KMS-11 (cell line): Measurements from ENCODE around the gene ERC2.
A peak's percentile ranks its signal among the peaks of the same experiment; 100 is the strongest.
"Not testable (repeated sequence)": the region's sequence is repeated elsewhere in the genome, so short reads cannot be mapped to it uniquely, and the experiment has no call there.

Source experiments
- H2AFZ ChIP-seq: fragments of 200-600 bp; sonication (generic); 2 replicates; pipeline ENCODE4 v1.6.1; 2016; ENCODE audit warnings: antibody characterized with exemption, mixed run types, low read depth
- H3K27ac ChIP-seq: fragments of 200-600 bp; sonication (generic); 2 replicates; pipeline ENCODE4 v1.6.1; 2016; ENCODE audit warnings: mild to moderate bottlenecking, mixed run types
- H3K27me3 ChIP-seq: fragments of 200-600 bp; sonication (generic); 2 replicates; pipeline ENCODE4 v1.6.1; 2017; ENCODE audit warnings: mild to moderate bottlenecking, low read depth, mixed run types, moderate library complexity; ENCODE audit not compliant: insufficient read depth
- H3K36me3 ChIP-seq: fragments of 200-600 bp; sonication (generic); 2 replicates; pipeline ENCODE4 v1.6.1; 2017; ENCODE audit warnings: mild to moderate bottlenecking, mixed run types; ENCODE audit not compliant: insufficient read depth
- H3K4me1 ChIP-seq: fragments of 200-600 bp; sonication (generic); 2 replicates; pipeline ENCODE4 v1.6.1; 2016; ENCODE audit warnings: mild to moderate bottlenecking, low read depth, mixed run types; ENCODE audit not compliant: poor library complexity, severe bottlenecking
- H3K4me2 ChIP-seq: fragments of 200-600 bp; sonication (generic); 2 replicates; pipeline ENCODE4 v1.7.0; 2016; ENCODE audit warnings: mild to moderate bottlenecking, mixed run types
- H3K4me3 ChIP-seq: fragments of 200-600 bp; sonication (generic); IDR thresholded peaks from 2 replicates; pipeline ENCODE4 v1.6.1; 2017; ENCODE audit warnings: low read depth, low read length, mixed read lengths; ENCODE audit not compliant: insufficient read depth
- H3K79me2 ChIP-seq: fragments of 200-600 bp; sonication (generic); 2 replicates; pipeline ENCODE4 v1.6.1; 2016; ENCODE audit warnings: low read depth, mixed run types; ENCODE audit not compliant: insufficient read depth
- H3K9ac ChIP-seq: fragments of 200-600 bp; sonication (generic); 2 replicates; pipeline ENCODE4 v1.6.1; 2016; ENCODE audit warnings: mild to moderate bottlenecking, mixed run types
- H4K20me1 ChIP-seq: fragments of 200-600 bp; sonication (generic); 2 replicates; pipeline ENCODE4 v1.6.1; 2016; ENCODE audit warnings: mild to moderate bottlenecking, mixed run types; ENCODE audit not compliant: insufficient read depth
- TF ChIP-seq, protein P1 (sequence below): fragments of 200-600 bp; sonication (generic); conservative IDR thresholded peaks from 2 replicates; pipeline ENCODE4 v1.6.1; 2017; ENCODE audit warnings: low read depth, mild to moderate bottlenecking, antibody characterized with exemption, low read length, moderate library complexity, mixed read lengths

Gene ERC2

DNA sequence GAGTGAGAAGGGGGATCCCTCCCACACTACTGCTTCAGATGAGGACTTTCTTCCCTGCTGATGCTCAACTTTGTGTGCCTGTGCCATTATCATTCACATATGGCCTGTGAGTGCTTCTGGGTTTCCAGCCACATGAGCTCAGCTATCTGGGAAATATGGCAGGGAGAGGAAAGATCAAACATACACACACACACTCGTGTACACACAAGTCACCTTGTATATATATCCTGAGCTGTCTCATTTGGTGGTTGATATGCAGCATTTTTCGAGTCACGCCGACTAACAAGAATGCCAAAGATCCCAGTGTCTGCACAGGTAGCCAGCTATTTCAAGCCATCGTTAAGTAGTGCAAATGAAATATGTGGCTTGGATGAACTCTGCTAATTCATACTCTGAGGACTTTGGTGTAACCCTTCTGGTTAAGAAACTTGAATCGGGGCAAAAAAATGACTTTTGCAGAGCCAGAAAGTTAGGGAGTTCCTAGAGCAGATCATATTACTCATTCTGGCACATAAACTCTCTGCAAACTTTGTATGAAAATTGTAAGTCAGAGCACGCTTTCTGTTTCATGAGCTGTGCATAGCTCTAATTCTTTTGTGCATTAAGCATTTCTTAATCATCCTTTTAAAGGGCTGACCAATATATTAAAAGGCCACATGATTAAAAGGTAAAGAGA lies 956.2 kb downstream of the ERC2 start:
- peak overlapping the region; percentile 58 for H3K27ac ChIP-seq

DNA sequence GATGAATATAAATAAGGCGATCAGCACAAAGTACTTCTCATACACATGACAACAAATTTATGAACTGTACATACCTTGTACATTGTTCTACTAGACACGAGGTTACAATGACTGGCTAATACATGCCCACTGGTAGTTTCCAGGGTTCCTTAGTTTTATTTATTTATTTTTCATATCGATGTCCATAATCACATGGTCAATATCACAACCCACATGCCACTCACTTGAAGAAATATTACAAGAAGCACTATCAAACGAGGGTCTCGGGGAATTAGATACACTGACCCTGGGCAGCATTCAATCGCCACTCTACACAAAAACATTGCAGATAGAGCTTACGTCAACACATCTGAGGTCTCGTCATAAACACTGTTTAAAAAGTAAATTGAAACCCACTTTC lies 959.9 kb downstream of the ERC2 start:
- no peaks in the 10 kb centered on the region for H3K79me2 ChIP-seq
- H2AFZ ChIP-seq = no peak overlapping the region
- H3K27ac ChIP-seq = no peak overlapping the region
- H4K20me1 ChIP-seq = no peaks in the 10 kb centered on the region
- no peak overlapping the region for H3K4me2 ChIP-seq
- no peaks in the 10 kb centered on the region for H3K27me3 ChIP-seq
- no peak overlapping the region for H3K9ac ChIP-seq
- H3K36me3 ChIP-seq = no peaks in the 10 kb centered on the region
- TF ChIP-seq, protein P1, sequence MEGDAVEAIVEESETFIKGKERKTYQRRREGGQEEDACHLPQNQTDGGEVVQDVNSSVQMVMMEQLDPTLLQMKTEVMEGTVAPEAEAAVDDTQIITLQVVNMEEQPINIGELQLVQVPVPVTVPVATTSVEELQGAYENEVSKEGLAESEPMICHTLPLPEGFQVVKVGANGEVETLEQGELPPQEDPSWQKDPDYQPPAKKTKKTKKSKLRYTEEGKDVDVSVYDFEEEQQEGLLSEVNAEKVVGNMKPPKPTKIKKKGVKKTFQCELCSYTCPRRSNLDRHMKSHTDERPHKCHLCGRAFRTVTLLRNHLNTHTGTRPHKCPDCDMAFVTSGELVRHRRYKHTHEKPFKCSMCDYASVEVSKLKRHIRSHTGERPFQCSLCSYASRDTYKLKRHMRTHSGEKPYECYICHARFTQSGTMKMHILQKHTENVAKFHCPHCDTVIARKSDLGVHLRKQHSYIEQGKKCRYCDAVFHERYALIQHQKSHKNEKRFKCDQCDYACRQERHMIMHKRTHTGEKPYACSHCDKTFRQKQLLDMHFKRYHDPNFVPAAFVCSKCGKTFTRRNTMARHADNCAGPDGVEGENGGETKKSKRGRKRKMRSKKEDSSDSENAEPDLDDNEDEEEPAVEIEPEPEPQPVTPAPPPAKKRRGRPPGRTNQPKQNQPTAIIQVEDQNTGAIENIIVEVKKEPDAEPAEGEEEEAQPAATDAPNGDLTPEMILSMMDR = no peak
- H3K4me1 ChIP-seq = peaks cover 25% of the 10 kb centered on the region
- no peak overlapping the region for H3K4me3 ChIP-seq

More for the DNA sequence above, 956.2 kb downstream of the ERC2 start:
- Histone ChIP-seq H3K4me3 (no peak overlapping the region), H3K4me1 (peaks cover 25% of the 10 kb centered on the region), H3K36me3 (no peaks in the 10 kb centered on the region), H2AFZ (peak overlapping the region; percentile 44; the same call in 1 of the 2 replicates), H3K4me2 (peak overlapping the region; percentile 55), H3K79me2 (no peaks in the 10 kb centered on the region), H3K27me3 (no peaks in the 10 kb centered on the region), H3K9ac (peak overlapping the region; percentile 8; the same call in 1 of the 2 replicates), H4K20me1 (no peaks in the 10 kb centered on the region)
- TF ChIP-seq, protein P1 = no peak

DNA sequence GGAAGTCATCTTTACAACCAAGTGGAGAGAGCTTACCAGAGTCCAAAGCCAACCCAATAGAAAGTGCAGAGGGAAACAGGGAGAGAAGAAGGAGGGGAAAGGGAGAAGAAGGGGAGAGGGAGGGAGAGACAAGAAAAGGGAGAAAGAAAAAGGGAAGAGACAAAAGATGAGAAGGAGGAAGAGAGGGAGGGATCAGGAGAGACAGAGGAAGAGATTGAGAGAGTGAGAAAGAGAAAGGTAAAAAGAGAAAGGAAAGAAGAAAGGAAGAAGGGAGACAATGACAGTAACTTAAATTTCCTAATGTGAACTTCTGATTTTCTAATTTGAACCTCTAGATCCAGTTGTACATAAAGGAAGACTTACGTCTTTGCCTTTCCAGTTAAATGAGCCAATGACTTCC lies 960.5 kb downstream of the ERC2 start:
- Histone ChIP-seq H3K9ac (no peak overlapping the region), H3K36me3 (no peaks in the 10 kb centered on the region), H3K27me3 (no peaks in the 10 kb centered on the region), H3K79me2 (no peaks in the 10 kb centered on the region), H3K4me3 (no peak overlapping the region), H2AFZ (no peak overlapping the region), H3K4me2 (no peak overlapping the region), H4K20me1 (no peaks in the 10 kb centered on the region), H3K4me1 (peaks cover 20% of the 10 kb centered on the region), H3K27ac (no peak overlapping the region)
- TF ChIP-seq, protein P1 = no peak

DNA sequence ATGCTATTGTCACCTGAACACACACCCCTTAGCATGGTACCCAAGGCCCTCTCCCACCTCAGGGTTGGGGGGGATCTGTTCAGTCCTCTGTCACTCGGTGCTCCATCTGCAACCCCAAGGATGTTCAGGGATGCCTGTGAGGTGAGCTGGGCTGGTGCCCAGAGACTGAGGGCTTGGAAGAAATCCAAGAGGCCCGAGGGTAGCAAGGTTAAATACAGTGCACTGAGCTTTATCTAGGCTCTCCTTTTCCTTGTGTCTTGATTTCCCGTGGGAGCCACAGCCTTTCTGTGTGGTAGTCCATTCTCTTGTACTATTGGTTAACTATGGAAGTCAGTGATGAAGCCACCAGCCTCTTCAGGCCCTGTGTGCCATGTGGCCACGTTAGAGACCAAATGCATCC lies 962.5 kb downstream of the ERC2 start:
- no peaks in the 10 kb centered on the region for H3K4me1 ChIP-seq
- H3K4me3 ChIP-seq = no peak overlapping the region
- H3K36me3 ChIP-seq = no peaks in the 10 kb centered on the region
- no peak overlapping the region for H3K9ac ChIP-seq
- H3K4me2 ChIP-seq = no peak overlapping the region
- H3K79me2 ChIP-seq = no peaks in the 10 kb centered on the region
- TF ChIP-seq, protein P1 = no peak
- H4K20me1 ChIP-seq = no peaks in the 10 kb centered on the region
- no peak overlapping the region for H3K27ac ChIP-seq
- H2AFZ ChIP-seq = no peak overlapping the region
- H3K27me3 ChIP-seq = no peaks in the 10 kb centered on the region

DNA sequence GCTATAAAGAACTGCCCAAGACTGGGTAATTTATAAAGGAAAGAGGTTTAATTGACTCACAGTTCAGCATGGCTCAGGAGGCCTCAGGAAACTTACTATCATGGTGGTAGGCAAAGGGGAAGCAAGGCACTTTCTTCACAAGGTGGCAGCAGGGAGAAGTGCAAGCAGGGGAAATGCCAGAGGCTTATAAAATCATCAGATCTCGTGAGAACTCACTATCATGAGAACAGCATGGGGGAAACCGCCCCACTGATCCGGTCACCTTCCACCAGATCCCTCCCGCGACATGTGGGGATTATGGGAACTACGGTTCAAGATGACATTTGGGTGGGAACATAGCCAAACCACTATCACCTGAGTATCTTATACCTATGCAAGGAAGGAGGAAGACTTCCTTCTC lies 963.2 kb downstream of the ERC2 start:
- H3K4me1 ChIP-seq, H3K79me2 ChIP-seq, H3K36me3 ChIP-seq, H4K20me1 ChIP-seq, H3K27ac ChIP-seq, H3K4me2 ChIP-seq, H3K4me3 ChIP-seq, H3K27me3 ChIP-seq, H3K9ac ChIP-seq, H2AFZ ChIP-seq: not testable (repeated sequence)
